Lower leg skin (tissue), 3 donors: ENCODE results near the gene EPHA6.

Experiments used
- POLR2A ChIP-seq, 2 donors: fragments of 450-650 bp; IDR thresholded peaks; one replicate each; pipeline ENCODE4 v1.6.1; 2016 to 2017; ENCODE audit warnings: antibody characterized with exemption in 2 of 2, mild to moderate bottlenecking in 1 of 2, moderate library complexity in 1 of 2
- TF ChIP-seq, protein P1 (sequence below), 3 donors: fragments of 450-650 bp; IDR thresholded peaks; one replicate each; pipeline ENCODE4 v1.5.1; 2016; ENCODE audit warnings: antibody characterized with exemption in 3 of 3, mild to moderate bottlenecking in 3 of 3, moderate library complexity in 2 of 3

GRCh38 chr3:97197083-97197482, 382.7 kb downstream of the EPHA6 start:
- TF ChIP-seq, protein P1, sequence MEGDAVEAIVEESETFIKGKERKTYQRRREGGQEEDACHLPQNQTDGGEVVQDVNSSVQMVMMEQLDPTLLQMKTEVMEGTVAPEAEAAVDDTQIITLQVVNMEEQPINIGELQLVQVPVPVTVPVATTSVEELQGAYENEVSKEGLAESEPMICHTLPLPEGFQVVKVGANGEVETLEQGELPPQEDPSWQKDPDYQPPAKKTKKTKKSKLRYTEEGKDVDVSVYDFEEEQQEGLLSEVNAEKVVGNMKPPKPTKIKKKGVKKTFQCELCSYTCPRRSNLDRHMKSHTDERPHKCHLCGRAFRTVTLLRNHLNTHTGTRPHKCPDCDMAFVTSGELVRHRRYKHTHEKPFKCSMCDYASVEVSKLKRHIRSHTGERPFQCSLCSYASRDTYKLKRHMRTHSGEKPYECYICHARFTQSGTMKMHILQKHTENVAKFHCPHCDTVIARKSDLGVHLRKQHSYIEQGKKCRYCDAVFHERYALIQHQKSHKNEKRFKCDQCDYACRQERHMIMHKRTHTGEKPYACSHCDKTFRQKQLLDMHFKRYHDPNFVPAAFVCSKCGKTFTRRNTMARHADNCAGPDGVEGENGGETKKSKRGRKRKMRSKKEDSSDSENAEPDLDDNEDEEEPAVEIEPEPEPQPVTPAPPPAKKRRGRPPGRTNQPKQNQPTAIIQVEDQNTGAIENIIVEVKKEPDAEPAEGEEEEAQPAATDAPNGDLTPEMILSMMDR (IDR thresholded peaks at IDR 0.05), result no peak
- TF ChIP-seq POLR2A (IDR thresholded peaks at IDR 0.05), result no peak
